ENCODE data around the gene SH2D5. TPM values are rescaled to one million over a fixed set of nuclear protein-coding genes. Genes with fewer than 3 reads are reported as not detected.

Gene SH2D5
- polyA plus RNA-seq, 6 donors from 2014 or later: not detected

DNA sequence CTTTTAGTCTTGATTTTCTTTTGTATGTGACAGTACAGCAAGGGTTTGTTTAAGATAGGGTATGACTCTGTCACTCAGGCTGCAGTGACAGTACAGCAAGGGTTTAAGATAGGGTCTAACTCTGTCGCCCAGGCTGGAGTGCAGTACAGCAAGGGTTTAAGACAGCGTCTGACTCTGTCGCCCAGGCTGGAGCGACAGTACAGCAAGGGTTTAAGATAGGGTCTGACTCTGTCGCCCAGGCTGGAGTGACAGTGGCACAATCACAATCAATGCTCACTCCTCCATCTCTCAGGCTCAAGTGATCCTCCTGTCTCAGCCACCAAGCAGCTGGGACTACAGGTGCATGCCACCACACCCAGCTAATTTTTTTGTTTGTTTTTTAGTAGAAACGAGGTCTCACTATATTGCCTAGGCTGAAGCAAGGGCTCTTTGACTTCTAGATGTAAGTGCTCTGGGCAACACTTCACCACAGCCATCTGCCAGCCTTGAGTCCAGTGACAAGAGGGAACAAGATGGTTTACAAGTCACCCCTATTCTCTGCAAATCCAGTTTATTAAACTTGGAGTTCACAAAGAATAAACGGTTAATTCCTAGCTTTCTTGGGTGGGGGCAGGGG, 965 bp upstream of the SH2D5 start:
- ATAC-seq (ENCODE audit: low read depth in 2 of 2) (no peak), DNase-seq (no peak)
- Mint-ChIP-seq H3K27me3 (peaks cover 14 to 43% (median 40%) of the 10 kb centered on the region in 3 donors), H3K36me3 (peaks cover 0 to 7% of the 10 kb centered on the region in 2 donors), H3K27ac (peak overlapping the region in 4 of 6 donors; percentile 20 to 96 (median 76)), H3K4me3 (peak overlapping the region; percentile 84 to 95 (median 91)), H3K9me3 (no peaks in the 10 kb centered on the region), H3K4me1 (peaks cover 20 to 32% (median 21%) of the 10 kb centered on the region in 3 donors)

DNA sequence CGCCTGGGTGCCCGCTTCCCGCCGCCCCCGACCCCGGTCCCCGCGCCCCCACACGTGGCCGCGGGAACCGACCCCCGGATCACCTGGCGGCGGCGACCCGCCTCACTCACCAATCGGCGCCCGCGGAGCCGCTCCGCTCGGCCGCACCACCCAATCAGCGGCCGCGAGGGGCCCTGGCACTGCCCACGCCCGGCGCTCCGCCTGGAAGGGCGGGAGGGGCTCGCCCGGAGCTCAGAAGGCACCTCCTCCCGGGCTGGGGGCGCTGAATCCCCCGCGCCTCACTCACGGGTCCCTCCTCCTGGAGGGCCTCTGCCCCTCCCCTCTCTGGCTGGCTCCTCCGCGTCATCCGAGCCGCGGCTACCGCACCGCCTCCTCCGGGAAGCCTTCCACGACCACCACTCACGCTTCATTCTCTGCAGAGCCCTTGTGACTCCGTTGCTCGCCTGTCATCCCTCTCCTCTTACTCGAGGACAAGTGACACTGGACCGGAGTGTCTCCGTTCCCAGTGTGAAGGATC, 374 bp downstream of the SH2D5 start:
- Mint-ChIP-seq H3K4me1 (peaks cover 20 to 32% (median 25%) of the 10 kb centered on the region in 3 donors), H3K4me3 (peak overlapping the region; percentile 84 to 95 (median 91)), H3K27ac (peak overlapping the region in 3 of 6 donors; percentile 87 to 96 (median 90)), H3K9me3 (no peaks in the 10 kb centered on the region), H3K36me3 (no peaks in the 10 kb centered on the region), H3K27me3 (peaks cover 18 to 51% (median 47%) of the 10 kb centered on the region in 3 donors)
- DNase-seq (peak; percentile 52), ATAC-seq (ENCODE audit: low read depth in 2 of 2) (peak; percentile 58 to 60)

DNA sequence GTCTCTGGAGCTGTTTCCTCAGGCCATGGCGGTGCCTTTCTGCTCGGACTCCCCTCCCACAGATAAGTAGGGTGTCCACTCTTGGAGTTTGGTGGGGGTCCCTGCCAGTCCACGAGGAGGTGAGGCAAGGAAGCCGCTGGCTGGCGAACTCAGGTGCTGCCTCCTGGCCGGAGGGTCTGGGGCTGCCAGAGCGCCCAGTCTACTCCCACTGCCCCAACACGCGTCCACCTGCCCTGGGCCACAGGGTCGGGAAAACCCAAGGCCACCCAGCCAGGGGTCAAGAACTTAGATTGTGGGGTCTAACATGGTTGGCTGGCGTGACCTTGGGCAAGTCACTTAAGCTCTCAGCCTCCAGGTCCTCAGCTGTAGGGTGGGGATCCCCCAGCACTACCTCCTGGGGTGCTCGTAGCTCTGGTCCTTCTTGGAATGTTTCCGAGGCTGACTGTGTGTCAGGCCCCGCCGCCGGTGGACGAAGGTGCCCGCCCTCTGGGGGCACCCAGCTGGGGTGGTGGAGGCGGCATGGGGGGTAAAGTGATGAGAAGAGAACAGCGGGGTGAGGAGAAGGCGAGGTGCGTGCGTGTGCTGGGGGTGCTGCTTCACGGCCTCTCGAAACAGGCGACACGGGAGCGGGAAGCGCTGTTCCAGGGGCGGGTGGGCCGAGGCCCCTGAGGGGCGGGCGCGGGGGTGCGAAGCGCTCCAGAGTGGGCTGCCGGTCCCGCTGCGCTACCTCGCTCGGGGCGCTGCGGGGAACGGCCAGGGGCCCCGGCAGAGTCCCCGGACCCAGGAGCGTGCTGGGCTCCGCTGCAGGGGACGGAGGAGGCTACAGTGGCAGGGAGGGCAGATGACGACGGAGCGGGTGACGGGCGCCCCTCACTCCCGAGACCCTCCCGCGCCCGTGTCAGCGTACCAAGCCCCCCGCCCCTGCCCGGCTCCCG, 1.2 kb downstream of the SH2D5 start:
- Mint-ChIP-seq H3K9me3 (no peaks in the 10 kb centered on the region), H3K36me3 (no peaks in the 10 kb centered on the region), H3K4me3 (peak overlapping the region; percentile 66 to 92 (median 88)), H3K27me3 (peaks cover 18 to 51% (median 47%) of the 10 kb centered on the region in 3 donors), H3K27ac (peak overlapping the region in 3 of 6 donors; percentile 47 to 63 (median 47)), H3K4me1 (peaks cover 20 to 32% (median 25%) of the 10 kb centered on the region in 3 donors)
- DNase-seq (no peak), ATAC-seq (ENCODE audit: low read depth in 2 of 2) (peak; percentile 17 to 22)

DNA sequence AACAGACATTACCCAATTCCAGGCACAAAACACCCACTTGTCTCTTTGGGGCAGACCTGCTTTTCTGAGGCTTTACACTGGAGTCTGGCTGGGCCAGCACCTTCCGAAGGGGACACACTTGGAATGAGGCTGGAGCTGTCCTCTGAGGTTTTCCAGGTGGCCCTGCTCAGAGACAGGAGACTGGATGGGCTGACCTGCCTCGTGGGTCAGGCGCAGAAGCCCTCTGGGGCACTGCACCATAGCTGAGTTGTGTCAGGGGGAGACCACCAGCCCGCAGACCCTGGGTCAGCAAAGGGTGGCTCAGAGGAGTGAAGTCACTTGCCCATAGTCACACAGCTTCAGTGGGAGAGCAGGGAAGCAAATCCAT, 1.8 kb downstream of the SH2D5 start:
- Mint-ChIP-seq H3K9me3 (no peaks in the 10 kb centered on the region), H3K36me3 (no peaks in the 10 kb centered on the region), H3K27me3 (peaks cover 18 to 53% (median 51%) of the 10 kb centered on the region in 3 donors), H3K4me1 (peaks cover 20 to 32% (median 25%) of the 10 kb centered on the region in 3 donors), H3K27ac (no peak overlapping the region), H3K4me3 (peak overlapping the region; percentile 45 to 92 (median 79))
- DNase-seq (no peak), ATAC-seq (ENCODE audit: low read depth in 2 of 2) (no peak)

DNA sequence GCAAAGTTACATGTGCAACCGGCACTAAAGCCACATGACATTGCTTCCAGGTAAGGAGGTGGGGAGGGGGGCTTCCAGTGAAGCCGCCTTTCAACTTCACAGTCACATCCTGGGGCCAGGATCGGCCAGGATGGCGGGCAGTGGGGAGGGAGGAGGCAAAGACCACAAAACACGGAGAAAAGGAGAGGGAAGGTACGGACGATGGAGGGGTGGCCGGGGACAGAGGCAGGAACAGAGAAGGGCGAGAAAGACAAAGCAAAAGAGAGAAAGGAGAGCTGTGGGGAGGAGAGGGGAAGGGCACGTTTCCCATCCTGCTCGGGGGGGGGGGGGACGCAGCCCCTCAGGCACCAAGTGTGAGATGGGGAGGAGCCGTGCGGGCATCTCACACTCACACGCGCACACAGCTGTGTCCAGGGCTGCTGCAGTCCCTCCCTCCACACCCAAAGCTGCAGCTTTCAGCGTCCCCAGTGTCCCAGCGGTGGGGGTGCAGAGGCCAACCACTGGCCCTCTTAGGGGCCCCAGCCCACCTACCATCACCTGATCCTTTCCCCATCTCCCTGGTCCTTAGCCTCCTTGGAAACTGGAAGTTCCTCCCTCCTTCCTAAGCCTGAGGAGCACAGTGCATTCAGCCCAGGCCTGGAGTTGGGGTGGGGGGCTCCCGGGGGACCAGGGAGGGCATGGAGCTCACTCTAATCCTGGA, 2.4 kb downstream of the SH2D5 start:
- peaks cover 20 to 32% (median 25%) of the 10 kb centered on the region in 3 donors for H3K4me1 Mint-ChIP-seq
- ATAC-seq (ENCODE audit: low read depth in 2 of 2) (no peak), DNase-seq (no peak)
- no peaks in the 10 kb centered on the region for H3K9me3 Mint-ChIP-seq
- peak overlapping the region; percentile 62 to 92 (median 77) for H3K4me3 Mint-ChIP-seq
- peaks cover 18 to 53% (median 51%) of the 10 kb centered on the region in 3 donors for H3K27me3 Mint-ChIP-seq
- H3K36me3 Mint-ChIP-seq: no peaks in the 10 kb centered on the region
- H3K27ac Mint-ChIP-seq: peak overlapping the region in 3 of 6 donors; percentile 52 to 71 (median 59)

DNA sequence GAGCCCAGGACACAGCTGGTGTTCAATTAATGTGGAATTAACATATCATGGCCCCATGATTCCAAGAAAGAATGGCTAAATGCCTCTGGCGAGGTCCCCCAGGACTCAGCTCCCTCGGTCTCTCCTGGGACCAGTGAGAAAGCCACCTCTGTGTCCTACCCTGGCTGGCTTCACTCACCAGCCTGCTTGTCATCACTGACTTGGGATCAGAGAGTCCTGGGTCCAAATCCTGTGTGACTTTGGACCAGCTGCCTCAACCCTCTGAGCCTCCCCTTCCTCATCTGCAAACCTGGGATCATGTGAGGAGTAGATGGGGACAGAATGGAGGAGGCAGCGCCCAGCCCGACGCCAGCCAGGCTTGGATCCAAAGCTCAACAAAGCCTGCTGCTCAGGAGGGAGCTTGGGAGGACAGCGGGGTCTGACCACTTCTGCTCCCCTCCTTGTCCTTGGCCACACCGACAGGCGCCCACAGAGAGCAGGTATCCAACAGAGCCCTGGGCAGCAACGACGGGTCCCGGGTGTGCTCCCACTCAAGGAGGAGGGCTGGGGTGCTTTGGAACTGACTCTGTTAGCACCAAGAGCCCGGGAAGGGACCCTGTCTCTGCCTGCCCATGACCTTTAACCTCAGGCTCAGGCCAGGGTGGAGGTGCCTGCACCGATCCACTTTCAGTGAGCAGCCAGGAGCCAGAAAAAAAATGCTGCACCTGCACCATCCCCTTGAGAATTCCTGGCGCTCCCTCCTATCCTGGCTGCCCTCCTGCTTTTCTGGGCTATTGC, 3.2 kb downstream of the SH2D5 start:
- H3K27me3 Mint-ChIP-seq: peaks cover 18 to 53% (median 51%) of the 10 kb centered on the region in 3 donors
- H3K36me3 Mint-ChIP-seq: no peaks in the 10 kb centered on the region
- DNase-seq (no peak), ATAC-seq (ENCODE audit: low read depth in 2 of 2) (no peak)
- H3K9me3 Mint-ChIP-seq: no peaks in the 10 kb centered on the region
- H3K27ac Mint-ChIP-seq: peak overlapping the region in 3 of 6 donors; percentile 52 to 82 (median 59)
- H3K4me3 Mint-ChIP-seq: peak overlapping the region in 3 of 8 donors; percentile 49 to 70 (median 68)
- H3K4me1 Mint-ChIP-seq: peaks cover 20 to 32% (median 25%) of the 10 kb centered on the region in 3 donors

DNA sequence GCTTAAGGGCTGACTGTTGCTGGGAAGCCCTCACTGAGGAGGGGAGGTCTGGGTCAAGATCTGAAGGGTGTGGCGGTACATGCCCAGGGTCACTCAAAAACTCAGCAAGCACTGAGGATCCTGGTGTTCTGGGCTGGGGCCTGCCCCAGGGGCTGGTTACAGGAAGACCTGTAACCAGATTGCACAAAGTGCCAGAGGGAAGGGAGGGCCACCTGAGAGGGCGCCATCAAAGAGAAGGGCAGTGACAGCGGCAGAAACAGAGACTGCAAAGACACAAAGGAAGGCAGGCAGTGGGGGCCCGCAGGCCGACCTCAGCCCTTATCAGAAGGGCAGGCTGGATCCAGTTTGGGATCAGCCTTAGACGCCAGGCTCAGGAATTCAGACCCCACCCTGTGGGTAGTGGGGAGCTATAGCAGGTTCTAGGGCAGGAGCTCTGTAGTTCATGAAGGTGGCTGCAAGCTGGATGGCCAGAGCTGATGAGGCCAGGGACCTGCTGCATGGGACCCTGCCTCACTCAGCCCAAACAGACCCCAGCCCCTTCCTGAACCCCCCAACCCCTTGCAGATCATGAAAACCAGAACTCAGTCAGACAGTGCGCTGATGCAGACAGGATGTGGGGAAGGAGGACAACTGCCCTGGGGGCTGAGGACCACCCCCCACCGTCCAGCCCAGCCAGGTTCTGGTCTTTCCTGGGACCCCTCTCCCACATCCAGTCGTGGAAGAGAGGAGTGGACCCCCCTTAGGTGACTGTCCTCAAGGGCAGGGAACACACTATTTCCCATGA, 3.9 kb downstream of the SH2D5 start:
- peaks cover 15 to 32% (median 25%) of the 10 kb centered on the region in 3 donors for H3K4me1 Mint-ChIP-seq
- DNase-seq: no peak
- no peaks in the 10 kb centered on the region for H3K36me3 Mint-ChIP-seq
- H3K27ac Mint-ChIP-seq: peak overlapping the region in 1 of 6 donors; percentile 82
- H3K27me3 Mint-ChIP-seq: peaks cover 18 to 53% (median 51%) of the 10 kb centered on the region in 3 donors
- H3K4me3 Mint-ChIP-seq: peak overlapping the region in 1 of 8 donors; percentile 59
- ATAC-seq (ENCODE audit: low read depth in 2 of 2): no peak
- no peaks in the 10 kb centered on the region for H3K9me3 Mint-ChIP-seq

DNA sequence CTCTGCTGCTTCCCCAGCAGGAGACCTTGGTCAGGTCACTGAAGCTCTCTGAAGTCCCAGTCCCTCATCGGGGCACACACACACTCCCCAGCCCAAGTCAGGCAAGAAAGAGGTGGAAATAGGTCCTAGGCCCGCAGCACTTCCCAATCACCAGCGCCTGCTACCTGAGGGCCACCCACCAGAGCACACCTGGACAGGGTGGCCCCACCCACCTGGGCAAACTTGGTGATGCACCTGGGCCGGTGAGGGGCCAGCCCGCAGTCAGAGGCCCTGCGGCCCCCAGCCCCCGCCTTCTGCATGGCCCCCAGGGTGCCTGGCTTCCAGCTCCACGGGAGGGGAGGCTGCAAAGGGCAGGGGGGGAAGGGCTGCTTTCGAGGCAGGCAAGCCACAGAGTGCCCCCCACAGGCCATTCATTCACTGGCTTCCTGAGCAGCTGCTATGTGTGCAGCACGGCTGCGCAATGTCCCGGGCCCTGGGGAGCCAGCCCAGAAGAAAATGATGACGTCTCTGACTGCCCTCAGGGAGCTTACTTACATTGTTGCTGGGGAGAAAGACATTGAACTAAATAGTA, 4.7 kb downstream of the SH2D5 start:
- Mint-ChIP-seq H3K4me1 (peaks cover 9 to 25% (median 19%) of the 10 kb centered on the region in 3 donors), H3K36me3 (no peaks in the 10 kb centered on the region), H3K4me3 (no peak overlapping the region), H3K9me3 (no peaks in the 10 kb centered on the region), H3K27me3 (peaks cover 13 to 49% (median 45%) of the 10 kb centered on the region in 3 donors), H3K27ac (no peak overlapping the region)
- DNase-seq: no peak
- ATAC-seq (ENCODE audit: low read depth in 2 of 2): no peak

DNA sequence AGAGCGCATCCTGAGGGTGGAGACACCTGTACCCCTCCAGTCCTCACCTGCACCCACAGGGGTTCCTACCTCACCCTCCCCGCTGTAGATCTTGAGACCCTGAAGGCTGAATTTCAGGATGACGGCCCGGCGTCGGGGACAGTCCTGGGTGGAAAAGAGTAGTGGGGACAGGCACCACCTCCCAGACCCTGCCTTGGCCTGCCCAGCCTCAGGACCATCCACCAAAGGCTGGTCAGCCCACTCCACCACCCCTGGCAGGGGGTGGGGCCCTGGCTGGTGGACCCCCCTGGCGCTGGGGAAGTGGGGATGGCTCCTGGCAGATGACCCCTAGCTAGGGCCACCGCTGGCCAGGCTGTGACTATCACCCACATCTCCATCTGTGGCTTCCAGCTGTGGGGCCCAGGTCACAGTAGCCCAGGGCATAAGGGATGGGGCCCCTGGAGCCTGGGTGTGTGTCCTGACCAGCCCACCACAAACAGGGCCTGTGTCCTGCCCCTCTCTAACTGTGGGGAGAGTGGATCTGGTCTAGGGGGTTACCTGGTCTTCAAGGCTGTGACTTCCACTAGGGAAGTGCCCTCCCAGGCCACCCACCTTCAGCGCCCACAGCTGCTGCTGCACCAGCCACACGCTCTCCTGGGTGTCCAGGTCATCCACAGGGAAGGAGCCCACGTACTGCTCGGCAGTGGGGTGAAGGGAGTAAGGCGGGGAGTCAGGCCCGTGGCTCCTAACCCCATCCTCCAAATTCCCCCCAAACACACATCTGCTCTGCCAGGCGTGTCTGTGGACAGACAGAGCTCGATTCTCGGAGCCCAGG, 5.4 kb downstream of the SH2D5 start:
- no peak overlapping the region for H3K27ac Mint-ChIP-seq
- H3K4me1 Mint-ChIP-seq: peaks cover 3 to 19% (median 14%) of the 10 kb centered on the region in 3 donors

DNA sequence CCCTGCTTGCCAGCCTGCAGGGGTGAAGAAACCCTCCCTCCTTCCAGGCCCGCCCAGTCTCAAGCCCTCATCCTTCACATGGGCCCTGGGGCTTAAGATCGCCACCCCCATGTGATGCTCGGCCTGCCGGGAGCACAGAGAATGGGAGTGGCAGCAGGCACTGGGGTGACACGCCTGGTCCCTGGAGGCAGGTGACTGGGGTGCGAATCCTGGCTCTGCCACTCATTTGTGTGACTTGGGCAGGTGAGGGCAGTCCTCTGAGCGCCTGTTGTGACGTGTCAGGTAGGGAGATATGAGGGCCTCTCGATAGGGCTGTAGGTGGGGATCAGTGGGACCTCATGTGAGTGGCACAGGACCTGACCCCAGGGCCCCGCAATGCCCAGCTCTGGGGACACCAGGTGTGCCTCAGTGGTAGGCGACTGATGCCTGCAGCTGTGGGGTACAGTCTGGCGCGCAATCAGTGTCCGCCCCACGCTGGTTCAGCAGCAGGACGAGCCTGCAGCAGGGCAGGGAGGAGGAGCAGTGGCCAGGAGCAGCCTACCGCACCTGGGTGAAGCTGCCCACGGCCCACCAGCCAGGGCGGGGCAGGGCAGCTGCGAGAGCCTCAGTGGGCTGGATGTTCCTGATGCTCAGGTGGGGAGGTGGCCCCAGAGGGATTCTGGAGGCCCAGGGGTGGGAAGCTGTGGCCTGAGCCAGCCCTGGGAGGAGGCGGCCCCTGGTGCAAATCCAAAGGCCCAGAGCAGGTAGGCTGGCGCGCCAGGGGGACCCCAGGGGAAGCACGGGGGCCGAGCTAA, 6.2 kb downstream of the SH2D5 start:
- peaks cover 13 to 50% (median 43%) of the 10 kb centered on the region in 3 donors for H3K27me3 Mint-ChIP-seq
- DNase-seq: no peak
- H3K4me3 Mint-ChIP-seq: no peak overlapping the region
- ATAC-seq (ENCODE audit: low read depth in 2 of 2): no peak
- no peaks in the 10 kb centered on the region for H3K36me3 Mint-ChIP-seq
- no peaks in the 10 kb centered on the region for H3K9me3 Mint-ChIP-seq
- H3K27ac Mint-ChIP-seq: no peak overlapping the region
- H3K4me1 Mint-ChIP-seq: peaks cover 3 to 17% (median 11%) of the 10 kb centered on the region in 3 donors

More for the DNA sequence above, 5.4 kb downstream of the SH2D5 start:
- DNase-seq (no peak), ATAC-seq (ENCODE audit: low read depth in 2 of 2) (no peak)
- Mint-ChIP-seq H3K4me3 (no peak overlapping the region), H3K36me3 (no peaks in the 10 kb centered on the region), H3K9me3 (no peaks in the 10 kb centered on the region), H3K27me3 (peaks cover 13 to 49% (median 45%) of the 10 kb centered on the region in 3 donors)
